WTC11 (cell line): Measurements from ENCODE around the gene GAREM2. TPM values are rescaled to one million over a fixed set of nuclear protein-coding genes. Genes with fewer than 3 reads are reported as not detected.

ENCODE experiments used
- ATAC-seq: fragments of 200-7000 bp; cut with Tn5 transposase; 2 replicates; pipeline ENCODE4 v1.10.0; 2021; ENCODE audit warnings: mild to moderate bottlenecking, moderate library complexity
- CTCF ChIA-PET: fragments of 300-600 bp; sonication (Branson Sonifier 250); formaldehyde crosslinking; loops from one replicate; lab custom pipeline; 2021; ENCODE audit warnings: antibody characterized with exemption; lab: Charles Lee
- POLR2A ChIA-PET: fragments of 350-600 bp; sonication (Branson Sonifier 250); formaldehyde crosslinking; loops from one replicate; lab custom pipeline; 2021; ENCODE audit warnings: antibody characterized with exemption; lab: Charles Lee
- DNase-seq: peaks from one replicate; pipeline ENCODE4 v3.0.0; 2021; ENCODE audit warnings: low spot score
- H3K27ac Mint-ChIP-seq: 2 replicates; pipeline ENCODE4 v1.8.0; 2021; ENCODE audit warnings: mixed read lengths
- H3K27me3 Mint-ChIP-seq: 2 replicates; pipeline ENCODE4 v1.8.0; 2021; ENCODE audit warnings: low read depth, mild to moderate bottlenecking, moderate library complexity, mixed read lengths
- H3K36me3 Mint-ChIP-seq: 2 replicates; pipeline ENCODE4 v1.8.0; 2021; ENCODE audit warnings: mixed read lengths
- H3K4me1 Mint-ChIP-seq: 2 replicates; pipeline ENCODE4 v1.8.0; 2022; ENCODE audit warnings: mixed read lengths
- H3K4me3 Mint-ChIP-seq: 2 replicates; pipeline ENCODE4 v1.8.0; 2021; ENCODE audit warnings: mild to moderate bottlenecking, moderate library complexity, mixed read lengths
- H3K9me3 Mint-ChIP-seq: 2 replicates; pipeline ENCODE4 v1.8.0; 2021; ENCODE audit warnings: mixed read lengths
- ESRRA ChIP-seq: sonication (generic); formaldehyde crosslinking; IDR thresholded peaks from 2 replicates; pipeline ENCODE4 v1.8.1; 2022; ENCODE audit warnings: mild to moderate bottlenecking, missing genetic modification reagents, borderline replicate concordance
- IRF2 ChIP-seq: sonication (generic); formaldehyde crosslinking; IDR thresholded peaks from 2 replicates; pipeline ENCODE4 v1.8.0; 2022; ENCODE audit warnings: low read depth, missing genetic modification reagents, borderline replicate concordance
- JAZF1 ChIP-seq: fragments of 250-450 bp; sonication (Bioruptor Pico); IDR thresholded peaks from 2 replicates; pipeline ENCODE4 v1.9.0; 2021; ENCODE audit warnings: moderate library complexity, mild to moderate bottlenecking, inconsistent platforms
- NFE2L1 ChIP-seq: sonication (generic); formaldehyde crosslinking; IDR thresholded peaks from 2 replicates; pipeline ENCODE4 v1.8.1; 2023; ENCODE audit warnings: missing genetic modification reagents
- NR2C2 ChIP-seq: sonication (generic); formaldehyde crosslinking; IDR thresholded peaks from 2 replicates; pipeline ENCODE4 v1.8.0; 2022; ENCODE audit warnings: mild to moderate bottlenecking, missing genetic modification reagents
- TEAD1 ChIP-seq: sonication (generic); formaldehyde crosslinking; IDR thresholded peaks from 2 replicates; pipeline ENCODE4 v1.8.0; 2022; ENCODE audit warnings: mild to moderate bottlenecking, missing genetic modification reagents
- TEAD4 ChIP-seq: sonication (generic); formaldehyde crosslinking; IDR thresholded peaks from 2 replicates; pipeline ENCODE4 v1.8.0; 2022; ENCODE audit warnings: mild to moderate bottlenecking, missing genetic modification reagents
- ZNF121 ChIP-seq: sonication (generic); formaldehyde crosslinking; IDR thresholded peaks from 2 replicates; pipeline ENCODE4 v1.8.0; 2023; ENCODE audit warnings: missing genetic modification reagents
- ZNF219 ChIP-seq: sonication (generic); formaldehyde crosslinking; IDR thresholded peaks from 2 replicates; pipeline ENCODE4 v1.8.0; 2023; ENCODE audit warnings: missing genetic modification reagents, mild to moderate bottlenecking, borderline replicate concordance
- total RNA-seq: library from RNA; stranded (reverse); gene quantifications from 3 replicates; pipeline ENCODE4 v1.2.3, GENCODE V29; 2021
- TF ChIP-seq, protein P1 (sequence below): sonication (generic); formaldehyde crosslinking; IDR thresholded peaks from 2 replicates; pipeline ENCODE4 v1.8.1; 2023; ENCODE audit warnings: mild to moderate bottlenecking, missing genetic modification reagents, moderate library complexity
- TF ChIP-seq, protein P2 (sequence below): sonication (generic); formaldehyde crosslinking; IDR thresholded peaks from 2 replicates; pipeline ENCODE4 v1.8.1; 2022; ENCODE audit warnings: mild to moderate bottlenecking, missing genetic modification reagents, moderate library complexity, borderline replicate concordance
- TF ChIP-seq, protein P3 (sequence below): fragments of 250-450 bp; sonication (Bioruptor Pico); IDR thresholded peaks from 2 replicates; pipeline ENCODE4 v1.9.0; 2021; ENCODE audit warnings: mild to moderate bottlenecking, borderline replicate concordance
- TF ChIP-seq, protein P4 (sequence below): sonication (generic); formaldehyde crosslinking; IDR thresholded peaks from 2 replicates; pipeline ENCODE4 v1.8.0; 2023; ENCODE audit warnings: mild to moderate bottlenecking, missing genetic modification reagents
- TF ChIP-seq, protein P5 (sequence below): sonication (generic); formaldehyde crosslinking; IDR thresholded peaks from 2 replicates; pipeline ENCODE4 v1.8.1; 2022; ENCODE audit warnings: mild to moderate bottlenecking, moderate library complexity, missing genetic modification reagents
- TF ChIP-seq, protein P6 (sequence below): sonication (generic); formaldehyde crosslinking; IDR thresholded peaks from 2 replicates; pipeline ENCODE4 v1.8.0; 2022; ENCODE audit warnings: mild to moderate bottlenecking, missing genetic modification reagents
- TF ChIP-seq, protein P7 (sequence below): sonication (generic); formaldehyde crosslinking; IDR thresholded peaks from 2 replicates; pipeline ENCODE4 v1.8.0; 2022; ENCODE audit warnings: mild to moderate bottlenecking, missing genetic modification reagents

GAREM2 gene
- total RNA-seq, 1 experiment from 2014 or later: 17.4 TPM

DNA sequence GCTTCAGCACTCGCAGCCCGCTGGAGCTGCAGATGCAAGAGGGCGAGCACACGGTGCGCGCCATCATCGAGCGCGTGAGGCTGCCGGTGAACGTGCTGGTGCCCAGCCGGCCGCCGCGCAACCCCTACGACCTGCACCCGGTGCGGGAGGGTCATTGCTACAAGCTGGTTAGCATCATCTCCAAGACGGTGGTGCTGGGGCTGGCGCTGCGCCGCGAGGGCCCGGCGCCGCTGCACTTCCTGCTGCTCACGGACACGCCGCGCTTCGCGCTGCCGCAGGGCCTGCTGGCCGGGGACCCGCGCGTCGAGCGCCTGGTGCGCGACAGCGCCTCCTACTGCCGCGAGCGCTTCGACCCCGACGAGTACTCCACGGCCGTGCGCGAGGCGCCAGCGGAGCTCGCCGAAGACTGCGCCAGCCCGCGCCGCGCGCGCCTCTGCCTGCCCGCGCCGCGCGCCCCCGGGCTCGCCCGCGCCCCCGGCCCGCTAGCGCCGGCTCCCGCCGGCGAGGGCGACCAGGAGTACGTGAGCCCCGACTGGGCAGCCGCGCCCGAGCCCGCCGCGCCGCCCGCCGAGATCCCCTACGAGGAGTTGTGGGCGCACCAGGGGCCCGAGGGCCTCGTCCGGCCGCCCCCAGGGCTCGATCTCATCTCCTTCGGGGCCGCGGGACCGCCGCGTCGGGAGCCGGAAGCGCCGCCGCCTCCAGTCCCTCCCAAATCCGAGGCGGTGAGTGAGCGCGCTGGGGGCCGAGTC, 11.8 kb downstream of the GAREM2 start (continued):
- TF ChIP-seq, protein P1, sequence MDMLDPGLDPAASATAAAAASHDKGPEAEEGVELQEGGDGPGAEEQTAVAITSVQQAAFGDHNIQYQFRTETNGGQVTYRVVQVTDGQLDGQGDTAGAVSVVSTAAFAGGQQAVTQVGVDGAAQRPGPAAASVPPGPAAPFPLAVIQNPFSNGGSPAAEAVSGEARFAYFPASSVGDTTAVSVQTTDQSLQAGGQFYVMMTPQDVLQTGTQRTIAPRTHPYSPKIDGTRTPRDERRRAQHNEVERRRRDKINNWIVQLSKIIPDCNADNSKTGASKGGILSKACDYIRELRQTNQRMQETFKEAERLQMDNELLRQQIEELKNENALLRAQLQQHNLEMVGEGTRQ (CRISPR knock-in tag): peak; percentile 28; the same call in 1 of the 2 replicates
- TF ChIP-seq, protein P2, sequence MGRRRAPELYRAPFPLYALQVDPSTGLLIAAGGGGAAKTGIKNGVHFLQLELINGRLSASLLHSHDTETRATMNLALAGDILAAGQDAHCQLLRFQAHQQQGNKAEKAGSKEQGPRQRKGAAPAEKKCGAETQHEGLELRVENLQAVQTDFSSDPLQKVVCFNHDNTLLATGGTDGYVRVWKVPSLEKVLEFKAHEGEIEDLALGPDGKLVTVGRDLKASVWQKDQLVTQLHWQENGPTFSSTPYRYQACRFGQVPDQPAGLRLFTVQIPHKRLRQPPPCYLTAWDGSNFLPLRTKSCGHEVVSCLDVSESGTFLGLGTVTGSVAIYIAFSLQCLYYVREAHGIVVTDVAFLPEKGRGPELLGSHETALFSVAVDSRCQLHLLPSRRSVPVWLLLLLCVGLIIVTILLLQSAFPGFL (CRISPR knock-in tag): no peak
- TF ChIP-seq IRF2 (CRISPR knock-in tag): peak; percentile 52; the same call in 1 of the 2 replicates

DNA sequence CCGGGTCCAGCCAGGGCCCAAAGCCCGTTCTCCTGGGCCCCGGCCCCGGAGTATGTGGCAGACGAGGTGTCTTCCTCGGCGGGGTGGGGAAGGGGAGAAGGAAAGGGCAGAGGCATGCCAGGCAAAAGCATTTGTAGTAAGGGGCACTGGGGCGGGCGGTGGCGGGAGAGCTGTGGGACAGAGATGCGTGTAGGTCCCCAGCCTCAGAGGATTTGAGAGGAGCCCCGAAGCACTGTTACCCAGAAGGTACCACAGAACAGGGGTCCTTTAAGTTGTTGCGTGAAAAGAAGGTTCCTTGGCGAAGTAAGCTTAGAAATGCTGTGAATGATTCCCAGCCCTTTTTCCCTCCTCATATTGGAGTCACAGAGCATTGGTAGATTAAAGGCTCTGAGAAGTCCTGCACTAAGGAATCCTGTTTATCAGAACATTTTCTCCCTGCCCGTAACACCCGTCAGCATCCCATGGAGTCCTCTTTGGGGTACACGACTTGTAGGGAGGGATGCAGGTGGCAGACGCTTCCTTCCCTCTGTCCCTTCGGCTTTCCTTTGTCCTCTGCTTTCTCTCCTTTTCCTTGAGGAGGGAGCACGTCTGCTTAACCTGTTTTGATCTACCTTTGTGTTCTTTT, 12.5 kb downstream of the GAREM2 start:
- CTCF ChIA-PET: interaction anchor here (0.5 to 5.7 kb wide), 20 partner anchors 7 to 831 kb away, joined by 3 to 53 read pairs (median 5); partner anchors contain the start of genes ASXL2, GAREM2, HADHA and HADHB
- H3K4me3 Mint-ChIP-seq: peak overlapping the region; percentile 66
- DNase-seq: no peak
- POLR2A ChIA-PET: interaction anchor here (0.9 to 1.4 kb wide), 2 partner anchors 13 to 307 kb away, joined by 3 to 5 read pairs; partner anchors contain the start of gene ASXL2
- peaks cover 13% of the 10 kb centered on the region for H3K36me3 Mint-ChIP-seq
- H3K27ac Mint-ChIP-seq: no peak overlapping the region
- no peaks in the 10 kb centered on the region for H3K9me3 Mint-ChIP-seq
- peak; percentile 3; the same call in 1 of the 2 replicates for ATAC-seq
- peaks cover 19% of the 10 kb centered on the region for H3K27me3 Mint-ChIP-seq
- H3K4me1 Mint-ChIP-seq: peaks cover 19% of the 10 kb centered on the region
- no peak for TF ChIP-seq TEAD1 (CRISPR knock-in tag)
- TF ChIP-seq, protein P3, sequence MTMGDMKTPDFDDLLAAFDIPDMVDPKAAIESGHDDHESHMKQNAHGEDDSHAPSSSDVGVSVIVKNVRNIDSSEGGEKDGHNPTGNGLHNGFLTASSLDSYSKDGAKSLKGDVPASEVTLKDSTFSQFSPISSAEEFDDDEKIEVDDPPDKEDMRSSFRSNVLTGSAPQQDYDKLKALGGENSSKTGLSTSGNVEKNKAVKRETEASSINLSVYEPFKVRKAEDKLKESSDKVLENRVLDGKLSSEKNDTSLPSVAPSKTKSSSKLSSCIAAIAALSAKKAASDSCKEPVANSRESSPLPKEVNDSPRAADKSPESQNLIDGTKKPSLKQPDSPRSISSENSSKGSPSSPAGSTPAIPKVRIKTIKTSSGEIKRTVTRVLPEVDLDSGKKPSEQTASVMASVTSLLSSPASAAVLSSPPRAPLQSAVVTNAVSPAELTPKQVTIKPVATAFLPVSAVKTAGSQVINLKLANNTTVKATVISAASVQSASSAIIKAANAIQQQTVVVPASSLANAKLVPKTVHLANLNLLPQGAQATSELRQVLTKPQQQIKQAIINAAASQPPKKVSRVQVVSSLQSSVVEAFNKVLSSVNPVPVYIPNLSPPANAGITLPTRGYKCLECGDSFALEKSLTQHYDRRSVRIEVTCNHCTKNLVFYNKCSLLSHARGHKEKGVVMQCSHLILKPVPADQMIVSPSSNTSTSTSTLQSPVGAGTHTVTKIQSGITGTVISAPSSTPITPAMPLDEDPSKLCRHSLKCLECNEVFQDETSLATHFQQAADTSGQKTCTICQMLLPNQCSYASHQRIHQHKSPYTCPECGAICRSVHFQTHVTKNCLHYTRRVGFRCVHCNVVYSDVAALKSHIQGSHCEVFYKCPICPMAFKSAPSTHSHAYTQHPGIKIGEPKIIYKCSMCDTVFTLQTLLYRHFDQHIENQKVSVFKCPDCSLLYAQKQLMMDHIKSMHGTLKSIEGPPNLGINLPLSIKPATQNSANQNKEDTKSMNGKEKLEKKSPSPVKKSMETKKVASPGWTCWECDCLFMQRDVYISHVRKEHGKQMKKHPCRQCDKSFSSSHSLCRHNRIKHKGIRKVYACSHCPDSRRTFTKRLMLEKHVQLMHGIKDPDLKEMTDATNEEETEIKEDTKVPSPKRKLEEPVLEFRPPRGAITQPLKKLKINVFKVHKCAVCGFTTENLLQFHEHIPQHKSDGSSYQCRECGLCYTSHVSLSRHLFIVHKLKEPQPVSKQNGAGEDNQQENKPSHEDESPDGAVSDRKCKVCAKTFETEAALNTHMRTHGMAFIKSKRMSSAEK (CRISPR knock-in tag): no peak
- no peak for TF ChIP-seq TEAD4 (CRISPR knock-in tag)
- TF ChIP-seq JAZF1 (CRISPR knock-in tag): no peak
- TF ChIP-seq, protein P2 (CRISPR knock-in tag): no peak
- TF ChIP-seq, protein P1 (CRISPR knock-in tag): no peak
- TF ChIP-seq, protein P4, sequence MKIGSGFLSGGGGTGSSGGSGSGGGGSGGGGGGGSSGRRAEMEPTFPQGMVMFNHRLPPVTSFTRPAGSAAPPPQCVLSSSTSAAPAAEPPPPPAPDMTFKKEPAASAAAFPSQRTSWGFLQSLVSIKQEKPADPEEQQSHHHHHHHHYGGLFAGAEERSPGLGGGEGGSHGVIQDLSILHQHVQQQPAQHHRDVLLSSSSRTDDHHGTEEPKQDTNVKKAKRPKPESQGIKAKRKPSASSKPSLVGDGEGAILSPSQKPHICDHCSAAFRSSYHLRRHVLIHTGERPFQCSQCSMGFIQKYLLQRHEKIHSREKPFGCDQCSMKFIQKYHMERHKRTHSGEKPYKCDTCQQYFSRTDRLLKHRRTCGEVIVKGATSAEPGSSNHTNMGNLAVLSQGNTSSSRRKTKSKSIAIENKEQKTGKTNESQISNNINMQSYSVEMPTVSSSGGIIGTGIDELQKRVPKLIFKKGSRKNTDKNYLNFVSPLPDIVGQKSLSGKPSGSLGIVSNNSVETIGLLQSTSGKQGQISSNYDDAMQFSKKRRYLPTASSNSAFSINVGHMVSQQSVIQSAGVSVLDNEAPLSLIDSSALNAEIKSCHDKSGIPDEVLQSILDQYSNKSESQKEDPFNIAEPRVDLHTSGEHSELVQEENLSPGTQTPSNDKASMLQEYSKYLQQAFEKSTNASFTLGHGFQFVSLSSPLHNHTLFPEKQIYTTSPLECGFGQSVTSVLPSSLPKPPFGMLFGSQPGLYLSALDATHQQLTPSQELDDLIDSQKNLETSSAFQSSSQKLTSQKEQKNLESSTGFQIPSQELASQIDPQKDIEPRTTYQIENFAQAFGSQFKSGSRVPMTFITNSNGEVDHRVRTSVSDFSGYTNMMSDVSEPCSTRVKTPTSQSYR (CRISPR knock-in tag): no peak
- TF ChIP-seq ZNF121 (CRISPR knock-in tag): no peak
- TF ChIP-seq ESRRA: no peak
- TF ChIP-seq NFE2L1: no peak
- TF ChIP-seq, protein P5, sequence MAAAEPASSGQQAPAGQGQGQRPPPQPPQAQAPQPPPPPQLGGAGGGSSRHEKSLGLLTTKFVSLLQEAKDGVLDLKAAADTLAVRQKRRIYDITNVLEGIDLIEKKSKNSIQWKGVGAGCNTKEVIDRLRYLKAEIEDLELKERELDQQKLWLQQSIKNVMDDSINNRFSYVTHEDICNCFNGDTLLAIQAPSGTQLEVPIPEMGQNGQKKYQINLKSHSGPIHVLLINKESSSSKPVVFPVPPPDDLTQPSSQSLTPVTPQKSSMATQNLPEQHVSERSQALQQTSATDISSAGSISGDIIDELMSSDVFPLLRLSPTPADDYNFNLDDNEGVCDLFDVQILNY: no peak
- no peak for TF ChIP-seq NR2C2 (CRISPR knock-in tag)
- no peak for TF ChIP-seq ZNF219 (CRISPR knock-in tag)
- TF ChIP-seq, protein P6, sequence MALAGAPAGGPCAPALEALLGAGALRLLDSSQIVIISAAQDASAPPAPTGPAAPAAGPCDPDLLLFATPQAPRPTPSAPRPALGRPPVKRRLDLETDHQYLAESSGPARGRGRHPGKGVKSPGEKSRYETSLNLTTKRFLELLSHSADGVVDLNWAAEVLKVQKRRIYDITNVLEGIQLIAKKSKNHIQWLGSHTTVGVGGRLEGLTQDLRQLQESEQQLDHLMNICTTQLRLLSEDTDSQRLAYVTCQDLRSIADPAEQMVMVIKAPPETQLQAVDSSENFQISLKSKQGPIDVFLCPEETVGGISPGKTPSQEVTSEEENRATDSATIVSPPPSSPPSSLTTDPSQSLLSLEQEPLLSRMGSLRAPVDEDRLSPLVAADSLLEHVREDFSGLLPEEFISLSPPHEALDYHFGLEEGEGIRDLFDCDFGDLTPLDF: no peak
- TF ChIP-seq, protein P7, sequence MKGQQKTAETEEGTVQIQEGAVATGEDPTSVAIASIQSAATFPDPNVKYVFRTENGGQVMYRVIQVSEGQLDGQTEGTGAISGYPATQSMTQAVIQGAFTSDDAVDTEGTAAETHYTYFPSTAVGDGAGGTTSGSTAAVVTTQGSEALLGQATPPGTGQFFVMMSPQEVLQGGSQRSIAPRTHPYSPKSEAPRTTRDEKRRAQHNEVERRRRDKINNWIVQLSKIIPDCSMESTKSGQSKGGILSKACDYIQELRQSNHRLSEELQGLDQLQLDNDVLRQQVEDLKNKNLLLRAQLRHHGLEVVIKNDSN: no peak
